Mesenchymal stem cell (in vitro differentiated cells and primary cell): ENCODE data around the gene CST9L.

Experiments
- DNase-seq: peaks from one replicate; pipeline ENCODE4 v3.0.0-alpha.2; 2013
- H2AFZ ChIP-seq: one replicate; pipeline ENCODE4 v1.6.1; 2013; ENCODE audit warnings: low read depth, mild to moderate bottlenecking, control low read depth, inconsistent platforms, low read length, moderate library complexity
- H2AK5ac ChIP-seq: 2 replicates; pipeline ENCODE4 v1.6.1; 2013; ENCODE audit warnings: low read length, moderate library complexity, mild to moderate bottlenecking, inconsistent platforms; ENCODE audit not compliant: severe bottlenecking
- H2BK120ac ChIP-seq: one replicate; pipeline ENCODE4 v1.6.1; 2013; ENCODE audit warnings: low read depth, mild to moderate bottlenecking, inconsistent platforms, low read length, moderate library complexity
- H2BK12ac ChIP-seq, 2 experiments: one replicate each; pipeline ENCODE4 v1.6.1; 2013; ENCODE audit warnings: inconsistent platforms in 2 of 2, low read length in 2 of 2, mild to moderate bottlenecking in 2 of 2, moderate library complexity in 2 of 2, control low read depth in 1 of 2
- H2BK15ac ChIP-seq: one replicate; pipeline ENCODE4 v1.6.1; 2013; ENCODE audit warnings: mild to moderate bottlenecking, low read depth, inconsistent platforms; ENCODE audit not compliant: poor library complexity, severe bottlenecking
- H2BK5ac ChIP-seq: 2 replicates; pipeline ENCODE4 v1.6.1; 2013; ENCODE audit warnings: low read depth, mild to moderate bottlenecking, low read length, control low read depth, inconsistent platforms; ENCODE audit not compliant: poor library complexity, severe bottlenecking
- H3K14ac ChIP-seq, 2 experiments: one replicate each; pipeline ENCODE4 v1.6.1; 2013; ENCODE audit warnings: inconsistent platforms in 2 of 2, low read length in 2 of 2, control low read depth in 1 of 2, mild to moderate bottlenecking in 1 of 2, moderate library complexity in 1 of 2
- H3K18ac ChIP-seq, 2 experiments: one replicate each; pipeline ENCODE4 v1.6.1; 2013; ENCODE audit warnings: inconsistent platforms in 2 of 2, low read length in 2 of 2, control low read depth in 1 of 2, low read depth in 1 of 2, mild to moderate bottlenecking in 1 of 2
- H3K23ac ChIP-seq, 2 experiments: one replicate each; pipeline ENCODE4 v1.6.1; 2013; ENCODE audit warnings: inconsistent platforms in 2 of 2, low read length in 2 of 2, mild to moderate bottlenecking in 2 of 2, moderate library complexity in 2 of 2, control low read depth in 1 of 2
- H3K27ac ChIP-seq: 2 replicates; pipeline ENCODE4 v1.5.1; 2013; ENCODE audit warnings: mild to moderate bottlenecking, moderate library complexity, low read length, control low read depth, inconsistent platforms; ENCODE audit not compliant: poor library complexity, severe bottlenecking
- H3K27me3 ChIP-seq, 2 experiments: 2 replicates each; pipeline versions ENCODE4 v1.6.1 to v1.7.0; 2013; ENCODE audit warnings: low read length in 2 of 2, mild to moderate bottlenecking in 2 of 2, moderate library complexity in 2 of 2, control low read depth in 1 of 2, inconsistent platforms in 1 of 2; ENCODE audit not compliant: control insufficient read depth in 1 of 2, insufficient read depth in 1 of 2
- H3K36me3 ChIP-seq, 2 experiments: 2 replicates each; pipeline versions ENCODE4 v1.6.1 to v1.7.0; 2013; ENCODE audit warnings: low read length in 2 of 2, control low read depth in 1 of 2, inconsistent platforms in 1 of 2, low read depth in 1 of 2, mild to moderate bottlenecking in 1 of 2; ENCODE audit not compliant: insufficient read depth in 2 of 2, control insufficient read depth in 1 of 2
- H3K4ac ChIP-seq, 2 experiments: one replicate each; pipeline ENCODE4 v1.6.1; 2013; ENCODE audit warnings: inconsistent platforms in 2 of 2, low read length in 2 of 2, mild to moderate bottlenecking in 2 of 2, moderate library complexity in 2 of 2, control low read depth in 1 of 2, low read depth in 1 of 2
- H3K4me1 ChIP-seq: 2 replicates; pipeline ENCODE4 v1.6.1; 2013; ENCODE audit warnings: low read depth, low read length, control low read depth; ENCODE audit not compliant: control insufficient read depth, insufficient read depth
- H3K4me2 ChIP-seq: 2 replicates; pipeline ENCODE4 v1.6.1; 2013; ENCODE audit warnings: low read length, mild to moderate bottlenecking, inconsistent platforms; ENCODE audit not compliant: poor library complexity, severe bottlenecking
- H3K4me3 ChIP-seq, 2 experiments: 2 replicates each; pipeline versions ENCODE4 v1.5.1 to v1.7.0; 2013; ENCODE audit warnings: low read length in 2 of 2, mild to moderate bottlenecking in 2 of 2, control low read depth in 1 of 2, low read depth in 1 of 2; ENCODE audit not compliant: insufficient read depth in 1 of 2
- H3K79me1 ChIP-seq: replicated peaks from 2 replicates; pipeline ENCODE4 v1.6.1; 2013; ENCODE audit warnings: mild to moderate bottlenecking, control low read depth, low read length, inconsistent platforms; ENCODE audit not compliant: poor library complexity, severe bottlenecking
- H3K9ac ChIP-seq: 2 replicates; pipeline ENCODE4 v1.7.0; 2013; ENCODE audit warnings: mild to moderate bottlenecking, low read length, moderate library complexity
- H3K9me3 ChIP-seq: 2 replicates; pipeline ENCODE4 v1.7.0; 2013; ENCODE audit warnings: mild to moderate bottlenecking, low read length; ENCODE audit not compliant: control insufficient read depth
- H4K8ac ChIP-seq: one replicate; pipeline ENCODE4 v1.6.1; 2013; ENCODE audit warnings: inconsistent platforms, mild to moderate bottlenecking, low read length, moderate library complexity
- H4K91ac ChIP-seq: one replicate; pipeline ENCODE4 v1.6.1; 2013; ENCODE audit warnings: mild to moderate bottlenecking, low read length, inconsistent platforms
- WGBS: methylation state at CpG from one replicate; pipeline ENCODE4 v1.1.7; 2013; ENCODE audit warnings: mixed read lengths; 5-methylcytosine and 5-hydroxymethylcytosine counted together

The CST9L gene

DNA sequence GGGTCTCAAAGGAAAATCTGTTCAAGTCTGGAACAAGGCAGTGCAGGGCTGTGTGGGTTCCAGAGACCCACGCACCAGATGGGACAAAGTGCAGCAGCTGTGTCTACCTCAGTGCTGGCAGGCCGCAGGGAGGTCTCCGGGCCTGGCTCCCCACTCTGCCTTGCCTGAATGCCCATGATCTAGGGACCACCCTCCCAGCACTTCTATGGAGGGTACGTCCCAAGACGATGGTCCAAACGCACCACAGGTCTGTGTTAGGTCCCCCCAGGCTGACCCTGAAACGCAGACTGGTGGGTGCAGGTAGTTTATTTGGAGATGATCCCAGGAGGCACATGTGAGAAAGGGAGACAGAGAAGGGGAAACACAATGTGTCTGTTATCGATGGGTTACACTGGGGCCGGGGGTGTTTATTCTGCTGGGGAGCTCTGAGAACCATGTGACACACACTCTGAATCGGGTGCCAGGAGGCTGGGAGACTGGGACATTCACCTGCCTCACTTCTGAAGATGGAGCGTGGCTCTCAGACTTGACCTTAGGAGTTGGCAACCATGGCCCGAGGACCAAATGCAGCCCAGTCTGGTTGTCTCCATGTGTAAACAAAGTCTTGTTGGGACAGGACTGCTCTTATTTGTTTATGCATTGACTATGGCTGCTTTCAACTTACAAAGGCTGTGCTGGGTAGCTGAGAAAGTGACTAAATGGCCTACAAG lies 21.7 kb downstream of the CST9L start:
- Histone ChIP-seq H3K18ac (no peak overlapping the region), H2AFZ (no peak overlapping the region)
- 79% methylated on average over 12 of the region's 12 CpGs for WGBS

DNA sequence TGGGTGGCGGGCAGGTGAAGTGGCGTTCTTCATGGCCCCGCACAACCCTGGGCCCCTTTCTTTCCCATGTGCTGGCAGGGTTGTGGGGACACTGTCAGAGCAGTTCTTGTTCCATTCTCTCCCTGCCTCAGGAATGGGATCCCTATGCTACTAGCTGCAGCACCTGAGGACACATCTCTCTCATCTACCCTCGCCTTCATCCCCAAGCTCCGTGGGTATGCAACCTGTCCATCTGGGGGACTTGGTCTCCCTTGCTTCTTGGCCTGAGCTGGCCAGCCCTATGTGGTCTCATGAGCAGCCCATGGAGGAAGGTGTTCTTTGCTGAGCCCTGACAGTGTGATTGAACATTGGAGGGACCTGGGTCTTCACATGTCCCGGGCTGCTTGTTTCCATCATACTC lies 24.2 kb downstream of the CST9L start:
- Histone ChIP-seq H3K18ac (no peak overlapping the region), H3K27me3 (peaks cover 23 to 40% of the 10 kb centered on the region in 2 experiments), H3K4me2 (no peak overlapping the region), H2BK15ac (no peak overlapping the region), H3K36me3 (no peaks in the 10 kb centered on the region), H4K8ac (no peak overlapping the region), H2BK5ac (no peak overlapping the region), H3K4ac (no peak overlapping the region), H3K79me1 (no peaks in the 10 kb centered on the region), H2AFZ (no peak overlapping the region), H3K4me1 (no peaks in the 10 kb centered on the region), H2BK120ac (no peak overlapping the region), H2AK5ac (no peak overlapping the region), H3K9me3 (no peaks in the 10 kb centered on the region), H3K4me3 (no peak overlapping the region), H3K27ac (no peak overlapping the region), H2BK12ac (no peak overlapping the region), H4K91ac (no peak overlapping the region), H3K9ac (no peak overlapping the region), H3K14ac (no peak overlapping the region), H3K23ac (no peak overlapping the region)
- 80% methylated on average over 5 of the region's 6 CpGs for WGBS
- no peak for DNase-seq

More for the DNA sequence above, 21.7 kb downstream of the CST9L start:
- H3K79me1 ChIP-seq = no peaks in the 10 kb centered on the region
- no peak overlapping the region for H3K4me2 ChIP-seq
- no peaks in the 10 kb centered on the region for H3K36me3 ChIP-seq
- no peak overlapping the region for H3K27ac ChIP-seq
- no peak overlapping the region for H3K9ac ChIP-seq
- DNase-seq = no peak
- H3K4me3 ChIP-seq = no peak overlapping the region
- no peaks in the 10 kb centered on the region for H3K9me3 ChIP-seq
- H3K27me3 ChIP-seq = peaks cover 36 to 47% of the 10 kb centered on the region in 2 experiments
- no peak overlapping the region for H4K8ac ChIP-seq
- H2AK5ac ChIP-seq = no peak overlapping the region
- no peak overlapping the region for H2BK15ac ChIP-seq
- H2BK120ac ChIP-seq = no peak overlapping the region
- H3K23ac ChIP-seq = no peak overlapping the region
- no peak overlapping the region for H2BK12ac ChIP-seq
- H4K91ac ChIP-seq = no peak overlapping the region
- no peaks in the 10 kb centered on the region for H3K4me1 ChIP-seq
- H3K14ac ChIP-seq = no peak overlapping the region
- H2BK5ac ChIP-seq = no peak overlapping the region
- no peak overlapping the region for H3K4ac ChIP-seq

DNA sequence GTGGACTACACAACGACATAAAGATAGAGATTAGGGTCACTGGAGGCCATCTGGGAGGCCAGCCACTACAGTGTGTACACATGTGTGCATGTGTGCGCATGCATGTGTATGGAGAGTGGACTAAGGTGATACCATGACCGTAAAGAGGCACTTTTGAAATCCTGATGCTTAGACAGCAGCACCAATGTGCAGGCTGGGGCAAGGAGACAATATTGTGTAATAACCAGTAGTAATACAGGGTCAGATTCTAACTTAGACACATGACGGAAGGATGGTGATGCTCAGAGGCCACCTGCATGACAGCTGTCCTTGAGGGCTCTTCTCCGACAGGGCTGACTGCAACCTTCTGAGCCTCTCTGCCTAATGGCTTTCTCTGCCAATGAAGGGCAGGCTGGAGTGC lies 25.5 kb downstream of the CST9L start:
- Histone ChIP-seq H3K27ac (no peak overlapping the region), H3K14ac (no peak overlapping the region), H2BK120ac (no peak overlapping the region), H3K9me3 (no peaks in the 10 kb centered on the region), H2BK12ac (no peak overlapping the region), H2AK5ac (no peak overlapping the region), H2BK5ac (no peak overlapping the region), H3K4me3 (no peak overlapping the region), H3K79me1 (no peaks in the 10 kb centered on the region), H4K91ac (no peak overlapping the region), H3K4me1 (no peaks in the 10 kb centered on the region), H4K8ac (no peak overlapping the region), H3K9ac (no peak overlapping the region), H2BK15ac (no peak overlapping the region), H3K4ac (no peak overlapping the region), H3K27me3 (peaks cover 14 to 30% of the 10 kb centered on the region in 2 experiments), H3K36me3 (no peaks in the 10 kb centered on the region), H3K4me2 (no peak overlapping the region), H3K23ac (no peak overlapping the region), H3K18ac (no peak overlapping the region), H2AFZ (no peak overlapping the region)
- 46% methylated on average over 5 of the region's 5 CpGs for WGBS
- no peak for DNase-seq

DNA sequence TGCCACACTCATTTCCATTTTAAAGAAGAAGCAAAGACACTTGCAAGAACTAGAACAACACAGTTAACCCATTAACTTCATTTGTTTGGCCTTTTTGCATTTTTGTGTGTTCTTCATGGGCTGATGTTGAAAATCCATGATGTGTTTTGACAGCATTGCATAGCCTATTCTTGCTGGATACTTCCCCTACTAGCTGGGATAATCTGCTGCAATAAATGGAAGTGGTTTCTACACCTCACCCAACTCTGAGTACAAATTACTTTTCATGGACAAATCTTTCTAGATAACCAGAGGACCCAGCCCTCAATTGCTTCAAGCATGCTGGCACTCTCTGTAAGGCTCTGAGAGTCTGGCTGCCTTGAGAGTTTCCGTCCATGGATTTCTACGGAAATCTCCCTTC lies 26.5 kb downstream of the CST9L start:
- Histone ChIP-seq H2AK5ac (no peak overlapping the region), H3K79me1 (no peaks in the 10 kb centered on the region), H3K18ac (no peak overlapping the region), H4K91ac (no peak overlapping the region), H3K9me3 (no peaks in the 10 kb centered on the region), H4K8ac (no peak overlapping the region), H2BK12ac (no peak overlapping the region), H3K9ac (no peak overlapping the region), H3K4me1 (no peaks in the 10 kb centered on the region), H3K14ac (no peak overlapping the region), H3K23ac (no peak overlapping the region), H2BK120ac (no peak overlapping the region), H3K4me3 (no peak overlapping the region), H3K27ac (no peak overlapping the region), H2AFZ (no peak overlapping the region), H3K4me2 (no peak overlapping the region), H2BK15ac (no peak overlapping the region), H3K4ac (no peak overlapping the region), H3K36me3 (no peaks in the 10 kb centered on the region), H3K27me3 (peaks cover 10 to 30% of the 10 kb centered on the region in 2 experiments), H2BK5ac (no peak overlapping the region)
- 88% methylated on average over 2 of the region's 2 CpGs for WGBS
- no peak for DNase-seq
